Lower leg skin (tissue), 3 donors: ENCODE data around the gene KCNMB2.

ENCODE experiments used
- CTCF ChIP-seq, 3 donors: fragments of 450-650 bp; IDR thresholded peaks; one replicate each; pipeline ENCODE4 v1.5.1; 2016; ENCODE audit warnings: antibody characterized with exemption in 3 of 3, mild to moderate bottlenecking in 3 of 3, moderate library complexity in 2 of 3
- POLR2A ChIP-seq, 2 donors: fragments of 450-650 bp; IDR thresholded peaks; one replicate each; pipeline ENCODE4 v1.6.1; 2016 to 2017; ENCODE audit warnings: antibody characterized with exemption in 2 of 2, mild to moderate bottlenecking in 1 of 2, moderate library complexity in 1 of 2

GRCh38 chr3:178804606-178805005, 268.4 kb downstream of the KCNMB2 start:
- TF ChIP-seq POLR2A (IDR thresholded peaks at IDR 0.05) (no peak), CTCF (IDR thresholded peaks at IDR 0.05) (no peak)
